Brain microvascular endothelial cell (primary cell): ENCODE measurements around the gene MYH4.

Experiments
- DNase-seq: peaks from one replicate; pipeline ENCODE4 v3.0.0-alpha.2; 2020
- H3K27ac ChIP-seq: fragments of 250-450 bp; sonication (Bioruptor Pico); 2 replicates; pipeline ENCODE4 v1.5.1; 2020; ENCODE audit warnings: mild to moderate bottlenecking, moderate library complexity
- H3K27me3 ChIP-seq: fragments of 250-450 bp; sonication (Bioruptor Pico); replicated peaks from 2 replicates; pipeline ENCODE4 v1.5.1; 2020; ENCODE audit warnings: mild to moderate bottlenecking
- H3K36me3 ChIP-seq: fragments of 250-450 bp; sonication (Bioruptor Pico); replicated peaks from 2 replicates; pipeline ENCODE4 v1.5.1; 2020; ENCODE audit warnings: mild to moderate bottlenecking
- H3K4me3 ChIP-seq: 2 replicates; pipeline ENCODE4 v1.5.1; 2011; ENCODE audit warnings: low read depth, mild to moderate bottlenecking, control low read depth, low read length, moderate library complexity
- CTCF ChIP-seq: IDR thresholded peaks from 2 replicates; pipeline ENCODE4 v1.5.1; 2011; ENCODE audit warnings: low read depth, mild to moderate bottlenecking, moderate library complexity, low read length, control low read depth, inconsistent platforms; ENCODE audit errors: missing control alignments
- in situ Hi-C: cut with HindIII; loops from 2 replicates; pipeline ENCODE4 v1.10.0; 2017; ENCODE audit warnings: low sequenced_read_pairs, low pct_ligation_motif_present

The MYH4 gene

GRCh38 chr17:10471858-10472257 is 2.5 kb upstream of the MYH4 start:
- TF ChIP-seq CTCF: no peak
- DNase-seq: no peak
- no peak overlapping the region for H3K4me3 ChIP-seq
- H3K27ac ChIP-seq: no peak overlapping the region
- H3K27me3 ChIP-seq: no peaks in the 10 kb centered on the region
- no peaks in the 10 kb centered on the region for H3K36me3 ChIP-seq
- in situ Hi-C loops: no loop called here

GRCh38 chr17:10463402-10463801 is 6.0 kb downstream of the MYH4 start:
- in situ Hi-C loops: no loop called here
- no peak for DNase-seq
- Histone ChIP-seq H3K36me3 (no peaks in the 10 kb centered on the region), H3K27ac (no peak overlapping the region), H3K27me3 (no peaks in the 10 kb centered on the region), H3K4me3 (no peak overlapping the region)
- no peak for TF ChIP-seq CTCF

GRCh38 chr17:10460062-10460461 is 9.3 kb downstream of the MYH4 start:
- in situ Hi-C loops: no loop called here
- Histone ChIP-seq H3K36me3 (no peaks in the 10 kb centered on the region), H3K27me3 (no peaks in the 10 kb centered on the region), H3K4me3 (no peak overlapping the region), H3K27ac (no peak overlapping the region)
- no peak for TF ChIP-seq CTCF
- DNase-seq: no peak

- in situ Hi-C loops: no loop called here
- TF ChIP-seq CTCF: no peak
- Histone ChIP-seq H3K27me3 (no peaks in the 10 kb centered on the region), H3K27ac (no peak overlapping the region), H3K4me3 (no peak overlapping the region), H3K36me3 (no peaks in the 10 kb centered on the region)
- no peak for DNase-seq
These were observed 10.7 kb downstream of the MYH4 start for GRCh38 chr17:10458701-10459100.

GRCh38 chr17:10457952-10458351 is 11.4 kb downstream of the MYH4 start:
- no peak overlapping the region for H3K4me3 ChIP-seq
- H3K36me3 ChIP-seq: no peaks in the 10 kb centered on the region
- H3K27ac ChIP-seq: no peak overlapping the region
- in situ Hi-C loops: no loop called here
- no peak for TF ChIP-seq CTCF
- no peak for DNase-seq
- H3K27me3 ChIP-seq: no peaks in the 10 kb centered on the region

- no peak overlapping the region for H3K4me3 ChIP-seq
- H3K36me3 ChIP-seq: no peaks in the 10 kb centered on the region
- no peaks in the 10 kb centered on the region for H3K27me3 ChIP-seq
- DNase-seq: no peak
- no peak overlapping the region for H3K27ac ChIP-seq
- TF ChIP-seq CTCF: no peak
- in situ Hi-C loops: no loop called here
These were observed 22.1 kb downstream of the MYH4 start for GRCh38 chr17:10447026-10447931.
